AG20443 (cell line): ENCODE results near the gene EPGN.
"Not testable (repeated sequence)": the region's sequence is repeated elsewhere in the genome, so short reads cannot be mapped to it uniquely, and the experiment has no call there.

ENCODE experiments used
- DNase-seq: peaks from one replicate; pipeline ENCODE4 v3.0.0; 2012; ENCODE audit warnings: low spot score, mixed read lengths

Gene EPGN

DNA sequence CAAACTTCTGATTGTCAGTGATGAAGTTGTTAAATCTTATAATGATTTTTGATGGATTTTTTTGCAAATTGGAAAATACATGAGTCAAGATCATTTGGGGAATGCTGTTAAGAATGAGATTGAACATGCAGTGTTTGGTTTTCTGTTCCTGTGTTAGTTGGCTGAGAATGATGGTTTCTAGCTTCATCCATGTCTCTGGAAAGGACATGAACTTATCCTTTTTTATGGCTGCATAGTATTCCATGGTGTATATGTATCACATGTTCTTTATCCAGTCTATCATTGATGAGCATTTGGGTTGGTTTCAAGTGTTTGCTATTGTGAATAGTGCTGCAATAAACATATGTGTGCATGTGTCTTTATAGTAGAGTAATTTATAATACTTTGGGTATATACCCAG lies 32.2 kb downstream of the EPGN start:
- not testable (repeated sequence) for DNase-seq

DNA sequence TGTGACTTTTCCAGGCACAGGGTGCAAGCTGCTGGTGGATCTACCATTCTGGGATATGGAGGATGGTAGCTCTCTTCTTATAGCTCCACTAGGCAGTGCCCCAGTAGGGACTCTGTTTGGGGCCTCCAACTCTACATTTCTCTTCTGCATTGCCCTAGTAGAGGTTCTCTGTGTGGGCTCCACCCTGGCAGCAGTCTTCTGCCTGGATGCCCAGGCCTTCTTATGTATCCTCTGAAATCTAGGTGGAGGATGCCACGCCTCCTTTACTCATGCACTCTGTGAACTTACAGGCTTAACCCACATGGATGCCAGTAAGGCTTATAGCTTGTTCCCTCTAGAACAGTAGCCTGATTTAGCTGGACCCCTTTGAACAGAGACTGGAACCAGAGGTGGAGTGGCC lies 35.8 kb downstream of the EPGN start:
- DNase-seq: no peak

DNA sequence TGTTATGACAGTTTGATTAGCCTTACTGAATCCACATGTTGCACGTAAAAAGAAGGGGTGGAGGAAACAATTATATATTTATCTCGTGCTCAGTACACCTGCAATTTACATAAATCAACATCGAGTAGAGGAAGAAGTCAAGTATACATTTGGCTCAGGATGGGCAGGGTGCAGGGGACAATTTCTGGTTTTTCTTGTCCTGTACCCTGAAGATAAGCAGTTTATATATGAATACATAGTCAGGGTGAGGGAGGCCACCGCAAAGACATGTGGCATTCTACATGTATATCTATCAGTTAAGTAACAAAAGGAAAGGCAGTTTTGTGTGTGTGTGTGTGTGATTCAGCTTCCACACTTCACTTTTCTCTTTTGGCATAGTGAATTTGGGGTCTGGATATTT lies 45.6 kb downstream of the EPGN start:
- no peak for DNase-seq

DNA sequence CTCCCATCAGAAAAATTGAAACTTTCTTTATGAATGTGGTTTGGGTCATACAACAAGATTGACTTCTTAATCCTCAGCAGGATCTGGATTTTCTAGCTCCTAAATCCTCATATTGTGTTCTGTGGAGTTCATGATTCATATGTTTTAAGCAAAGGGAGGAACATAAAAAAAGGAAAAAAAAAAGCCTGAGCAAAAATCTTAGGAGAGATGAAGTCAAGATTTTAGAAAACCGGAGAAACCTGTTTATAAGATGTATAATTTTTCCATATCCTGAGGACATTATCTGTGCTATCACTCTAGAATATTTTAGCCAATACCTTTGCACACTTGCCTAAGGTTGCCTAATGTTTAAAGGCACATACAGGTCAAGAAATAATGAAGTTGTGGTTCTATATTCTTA lies 49.7 kb downstream of the EPGN start:
- no peak for DNase-seq

GRCh38 chr4:74361671-74362070 lies 53.4 kb downstream of the EPGN start:
- no peak for DNase-seq

DNA sequence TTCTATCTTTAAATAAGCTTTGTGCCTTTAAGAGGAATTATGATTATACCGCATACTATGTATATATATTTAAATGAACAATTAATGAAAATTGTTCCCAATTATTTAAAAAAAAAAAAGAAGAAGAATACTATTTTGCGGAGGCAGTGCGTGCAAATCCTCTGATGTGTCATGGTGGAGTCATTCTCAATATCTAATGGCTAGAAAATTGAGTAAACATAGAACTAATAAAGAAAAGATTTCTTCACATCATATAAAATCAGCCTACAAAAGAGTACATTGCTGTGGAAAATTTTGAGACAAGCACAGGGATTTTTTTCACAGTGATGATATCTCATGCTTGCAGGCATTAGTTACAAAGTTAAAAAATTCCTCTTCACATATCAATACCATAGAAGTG lies 54.1 kb downstream of the EPGN start:
- no peak for DNase-seq

GRCh38 chr4:74364256-74364651 lies 56.0 kb downstream of the EPGN start:
- DNase-seq: no peak

DNA sequence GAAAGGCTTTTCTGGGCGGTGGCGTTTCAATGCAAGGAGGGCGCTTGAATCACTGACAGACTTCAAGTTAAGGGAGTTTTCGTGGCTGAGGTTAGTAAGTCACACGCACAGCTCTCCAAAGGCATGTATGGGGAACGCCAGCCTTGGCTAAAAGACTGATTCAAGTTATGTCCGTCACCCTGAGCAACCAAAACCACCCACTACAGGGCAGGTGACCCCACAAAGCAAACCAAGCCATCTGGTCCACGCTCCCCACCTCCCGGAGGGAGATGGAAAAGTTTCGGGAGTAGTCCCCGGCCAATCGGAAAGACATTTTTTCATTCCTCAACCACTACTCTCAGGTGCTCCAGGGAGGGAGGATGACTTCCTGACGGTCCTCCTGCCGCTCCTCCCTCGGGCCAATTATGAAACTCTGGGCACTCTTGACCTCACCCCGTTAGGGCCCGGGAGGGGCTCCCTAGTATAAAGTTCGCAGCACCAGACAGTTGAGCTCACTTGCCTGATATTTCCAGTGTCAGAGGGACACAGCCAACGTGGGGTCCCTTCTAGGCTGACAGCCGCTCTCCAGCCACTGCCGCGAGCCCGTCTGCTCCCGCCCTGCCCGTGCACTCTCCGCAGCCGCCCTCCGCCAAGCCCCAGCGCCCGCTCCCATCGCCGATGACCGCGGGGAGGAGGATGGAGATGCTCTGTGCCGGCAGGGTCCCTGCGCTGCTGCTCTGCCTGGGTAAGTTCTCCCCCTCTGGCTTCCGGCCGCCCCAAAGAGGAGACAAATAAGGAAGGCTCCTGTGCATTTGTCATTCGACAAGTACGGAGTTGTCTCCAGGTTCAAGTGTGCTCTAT lies 56.6 kb downstream of the EPGN start, which contains the start of gene EREG:
Gene EREG (plus strand): TSS at position 494 of the 840 bp plus-strand sequence. CDS start 164 bp downstream, at position 658.
- peak; percentile 26 for DNase-seq

DNA sequence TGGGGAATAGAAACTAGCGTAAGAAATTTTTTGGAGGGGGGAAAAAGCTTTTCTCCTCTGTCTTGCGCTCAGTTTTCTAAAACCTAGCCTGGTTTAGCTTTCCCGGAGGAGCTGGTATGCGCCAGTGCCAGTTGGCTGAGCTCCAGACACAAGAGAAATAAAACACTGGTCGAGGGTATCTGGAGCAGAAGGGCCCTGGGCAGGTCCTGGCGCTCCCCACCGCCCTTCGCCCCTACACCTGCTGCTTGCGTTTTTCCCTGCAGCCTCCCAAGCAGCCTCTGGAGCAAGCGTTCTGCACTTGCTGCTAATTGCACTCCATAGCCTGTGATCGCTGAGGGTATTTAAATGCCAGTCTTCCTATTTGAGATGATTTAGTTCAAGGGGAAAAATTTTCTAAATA lies 57.5 kb downstream of the EPGN start:
- peak; percentile 9 for DNase-seq
